Testis (tissue), 3 donors: ENCODE measurements around the gene NDUFA12. TPM values are rescaled to one million over a fixed set of nuclear protein-coding genes. Genes with fewer than 3 reads are reported as not detected.

Experiments
- DNase-seq: peaks from one replicate; pipeline ENCODE4 v3.0.0-alpha.2; 2019
- H3K27ac ChIP-seq, 2 donors: fragments of 200-600 bp; sonication (generic); one replicate each; pipeline ENCODE4 v1.5.1; 2019
- H3K27me3 ChIP-seq: fragments of 200-600 bp; sonication (generic); one replicate; pipeline ENCODE4 v1.5.1; 2019
- H3K36me3 ChIP-seq: fragments of 200-600 bp; sonication (generic); one replicate; pipeline ENCODE4 v1.5.1; 2017; ENCODE audit warnings: low read depth; ENCODE audit errors: missing control alignments
- H3K4me1 ChIP-seq: fragments of 200-600 bp; sonication (generic); one replicate; pipeline ENCODE4 v1.5.1; 2019
- H3K4me3 ChIP-seq, 2 donors: fragments of 200-600 bp; sonication (generic); one replicate each; pipeline ENCODE4 v1.5.1; 2017 to 2019
- H3K9me3 ChIP-seq: fragments of 200-600 bp; sonication (generic); one replicate; pipeline ENCODE4 v1.5.1; 2017
- CTCF ChIP-seq, 3 experiments: fragments of 450-650 bp in 2 of 3; fragments of 200-600 bp in 1 of 3; sonication (generic) in 1 of 3; IDR thresholded peaks; one replicate each; pipeline ENCODE4 v1.5.1; 2016 to 2019; ENCODE audit warnings: antibody characterized with exemption in 3 of 3, mild to moderate bottlenecking in 2 of 3, moderate library complexity in 1 of 3
- POLR2A ChIP-seq: fragments of 450-650 bp; IDR thresholded peaks from one replicate; pipeline ENCODE4 v1.6.1; 2017; ENCODE audit warnings: antibody characterized with exemption, mild to moderate bottlenecking, moderate library complexity
- WGBS, 2 donors: methylation state at CpG; one replicate each; pipeline ENCODE4 v1.1.5; 2018; 5-methylcytosine and 5-hydroxymethylcytosine counted together
- intact Hi-C: fragments of 100-400 bp; cut with DNase I; formaldehyde crosslinking; loops from one replicate; pipeline ENCODE4 v1.15.1; 2023; ENCODE audit warnings: low total_unique reads
- polyA plus RNA-seq: library from polyadenylated mRNA; stranded (reverse); fragments of 350-450 nt; fragmentation: Illumina TruSeq; extraction: RNeasy Lipid Tissue Mini Kit (QIAGEN cat#74804); gene quantifications from one replicate; pipeline ENCODE4 v1.2.3, GENCODE V29; 2014; ENCODE audit warnings: low read depth, low replicate concordance; ENCODE audit not compliant: insufficient read depth
- total RNA-seq, 2 donors: library from RNA; depleted of rRNA; stranded (reverse); fragments of >200 nt; gene quantifications; one replicate each; pipeline ENCODE4 v1.2.3, GENCODE V29; 2016

The NDUFA12 gene
- total and polyA plus RNA-seq, 3 donors from 2014 or later: 75.2 to 136 (median 77.5) TPM

- H3K27me3 ChIP-seq: no peaks in the 10 kb centered on the region
- intact Hi-C loops: no loop called here
- no peaks in the 10 kb centered on the region for H3K4me1 ChIP-seq
Observed at GRCh38 chr12:94930772-94931171, 72.7 kb downstream of the NDUFA12 start.

GRCh38 chr12:94930216-94930654 is 73.3 kb downstream of the NDUFA12 start:
- H3K36me3 ChIP-seq: no peaks in the 10 kb centered on the region
- 73 to 91% methylated on average over 6 of the region's 6 CpGs for WGBS, 2 donors
- TF ChIP-seq POLR2A (no peak), CTCF (IDR thresholded peaks at IDR 0.05) (no peak)
- intact Hi-C loops: no loop called here
- H3K9me3 ChIP-seq: no peaks in the 10 kb centered on the region
- DNase-seq: no peak
- H3K27ac ChIP-seq: no peak overlapping the region
- no peak overlapping the region for H3K4me3 ChIP-seq
- no peaks in the 10 kb centered on the region for H3K27me3 ChIP-seq
- no peaks in the 10 kb centered on the region for H3K4me1 ChIP-seq

More at GRCh38 chr12:94930772-94931171, 72.7 kb downstream of the NDUFA12 start:
- no peak for DNase-seq
- Histone ChIP-seq H3K9me3 (no peaks in the 10 kb centered on the region), H3K4me3 (no peak overlapping the region), H3K27ac (no peak overlapping the region), H3K36me3 (no peaks in the 10 kb centered on the region)
- TF ChIP-seq POLR2A (no peak), CTCF (IDR thresholded peaks at IDR 0.05) (no peak)
- WGBS, 2 donors: 90 to 92% methylated on average over 2 of the region's 2 CpGs

GRCh38 chr12:94929780-94930179 is 73.7 kb downstream of the NDUFA12 start:
- WGBS, 2 donors: 77 to 88% methylated on average over 1 of the region's 1 CpG
- no peak for DNase-seq
- no peaks in the 10 kb centered on the region for H3K4me1 ChIP-seq
- H3K4me3 ChIP-seq: no peak overlapping the region
- H3K36me3 ChIP-seq: no peaks in the 10 kb centered on the region
- H3K9me3 ChIP-seq: no peaks in the 10 kb centered on the region
- no peak for TF ChIP-seq CTCF (IDR thresholded peaks at IDR 0.05)
- TF ChIP-seq POLR2A: no peak
- no peaks in the 10 kb centered on the region for H3K27me3 ChIP-seq
- no peak overlapping the region for H3K27ac ChIP-seq
- intact Hi-C loops: no loop called here

GRCh38 chr12:94925729-94926128 is 77.8 kb downstream of the NDUFA12 start:
- Histone ChIP-seq H3K9me3 (no peaks in the 10 kb centered on the region), H3K27ac (no peak overlapping the region), H3K4me3 (no peak overlapping the region), H3K36me3 (no peaks in the 10 kb centered on the region), H3K27me3 (no peaks in the 10 kb centered on the region), H3K4me1 (no peaks in the 10 kb centered on the region)
- DNase-seq: no peak
- TF ChIP-seq CTCF (IDR thresholded peaks at IDR 0.05) (no peak), POLR2A (no peak)
- intact Hi-C loops: no loop called here
- 92 to 93% methylated on average over 5 of the region's 5 CpGs for WGBS, 2 donors

- Histone ChIP-seq H3K27ac (no peak overlapping the region), H3K4me1 (no peaks in the 10 kb centered on the region), H3K27me3 (no peaks in the 10 kb centered on the region), H3K4me3 (no peak overlapping the region), H3K36me3 (no peaks in the 10 kb centered on the region), H3K9me3 (no peaks in the 10 kb centered on the region)
- 73 to 77% methylated on average over 4 of the region's 4 CpGs for WGBS, 2 donors
- intact Hi-C loops: no loop called here
- DNase-seq: no peak
- TF ChIP-seq CTCF (IDR thresholded peaks at IDR 0.05): no peak
- no peak for TF ChIP-seq POLR2A
Observed at GRCh38 chr12:94925206-94925605, 78.3 kb downstream of the NDUFA12 start.
